ENCODE data around the gene IMPACT. TPM values are rescaled to one million over a fixed set of nuclear protein-coding genes. Genes with fewer than 3 reads are reported as not detected.

The IMPACT gene, protein sequence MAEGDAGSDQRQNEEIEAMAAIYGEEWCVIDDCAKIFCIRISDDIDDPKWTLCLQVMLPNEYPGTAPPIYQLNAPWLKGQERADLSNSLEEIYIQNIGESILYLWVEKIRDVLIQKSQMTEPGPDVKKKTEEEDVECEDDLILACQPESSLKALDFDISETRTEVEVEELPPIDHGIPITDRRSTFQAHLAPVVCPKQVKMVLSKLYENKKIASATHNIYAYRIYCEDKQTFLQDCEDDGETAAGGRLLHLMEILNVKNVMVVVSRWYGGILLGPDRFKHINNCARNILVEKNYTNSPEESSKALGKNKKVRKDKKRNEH
- 10 to 100 TPM; 44.0 to 59.2 TPM for total RNA-seq
- 29.7 TPM for polyA plus RNA-seq (2013, experiment 1 of 2)
- 28.3 TPM for polyA plus RNA-seq (2013, experiment 2 of 2)
- long read RNA-seq, experiment 1, transcript IMPACT-201 (11 exons, 3,792 nt): major isoform, 12 of 26 reads
- long read RNA-seq, experiment 1, partial matches to known transcripts: 4 of 26 reads
- long read RNA-seq, experiment 1, other reads (novel, unspliced or antisense): 10 of 26 reads
- long read RNA-seq, experiment 2, transcript IMPACT-201 (11 exons, 3,792 nt): major isoform, 59 of 80 reads
- long read RNA-seq, experiment 2, partial matches to known transcripts: 4 of 80 reads
- long read RNA-seq, experiment 2, other reads (novel, unspliced or antisense): 12 of 80 reads
- long read RNA-seq, experiment 3, transcript IMPACT-207 (12 exons, 3,203 nt): minor isoform, 8 of 198 reads
- long read RNA-seq, experiment 3, transcript IMPACT-201 (11 exons, 3,792 nt): major isoform, 162 of 198 reads
- long read RNA-seq, experiment 3, partial matches to known transcripts: 6 of 198 reads
- long read RNA-seq, experiment 3, other reads (novel, unspliced or antisense): 20 of 198 reads
- long read RNA-seq, experiment 4, transcript IMPACT-201 (11 exons, 3,792 nt): major isoform, 32 of 44 reads
- long read RNA-seq, experiment 4, partial matches to known transcripts: 8 of 44 reads
- long read RNA-seq, experiment 4, other reads (novel, unspliced or antisense): 3 of 44 reads

DNA sequence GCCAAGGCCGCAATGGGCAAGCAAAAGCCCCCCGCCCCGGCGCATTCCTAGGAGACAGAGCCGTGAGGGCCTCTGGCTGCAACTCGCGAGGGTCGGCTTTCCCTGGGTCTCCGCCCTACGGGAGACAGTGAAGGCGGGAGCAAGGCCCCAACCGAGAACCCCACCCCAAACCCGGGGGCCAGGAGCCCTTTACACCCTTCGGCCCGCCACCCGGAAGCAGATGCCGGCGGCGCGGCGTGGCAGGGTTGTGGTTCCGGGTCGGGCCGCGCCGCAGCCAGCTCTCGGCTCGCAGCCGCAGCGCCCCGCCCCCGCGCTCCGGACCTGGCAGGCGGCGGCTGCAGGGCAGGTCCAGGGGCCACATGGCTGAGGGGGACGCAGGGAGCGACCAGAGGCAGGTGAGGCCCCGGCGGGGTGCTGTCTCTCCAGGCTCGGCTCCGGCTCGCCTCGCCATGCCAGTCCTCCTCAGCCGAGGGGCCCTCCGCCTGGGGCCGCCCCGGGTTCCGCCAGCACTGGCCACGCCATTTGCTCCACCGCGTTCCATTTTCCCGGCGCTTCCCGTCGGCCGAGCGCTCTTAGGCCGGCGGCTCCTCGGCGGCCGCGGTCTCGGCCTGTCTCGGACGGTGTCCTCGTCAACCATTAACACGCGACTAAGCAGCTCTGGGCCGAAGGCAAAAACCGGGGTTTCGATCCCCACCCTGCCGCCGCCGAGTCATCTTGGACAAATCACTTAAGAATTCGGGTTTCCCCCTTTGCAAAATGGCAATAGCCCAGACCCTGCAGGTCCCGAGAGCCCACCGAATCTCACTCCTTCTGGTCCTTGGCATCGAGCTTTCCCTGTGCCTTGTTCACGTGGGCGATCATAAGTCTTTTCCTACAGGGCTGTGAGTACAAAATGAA is at the start of gene IMPACT:
IMPACT (plus strand) TSS at position 273 of the 897 bp plus-strand sequence; CDS start at position 360, 87 bp downstream.
- Mint-ChIP-seq H3K4me3 (peak within 1 kb of the TSS; percentile 84), H3K4me1 (peaks cover 14% of the 10 kb centered on the region), H3K9me3 (no peaks in the 10 kb centered on the region), H3K27me3 (ENCODE audit: insufficient read depth) (peaks cover 8% of the 10 kb centered on the region), H3K27ac (peak within 1 kb of the TSS; percentile 97), H3K36me3 (ENCODE audit: low read depth) (peaks cover 12% of the 10 kb centered on the region)
- peak within 1 kb of the TSS; percentile 73 for H3K9ac ChIP-seq (ENCODE audit: extremely low read depth, low read length, poor library complexity, severe bottlenecking)
- peak within 1 kb of the TSS; percentile 95 for H3K4me3 ChIP-seq (ENCODE audit: low read length)
- H3K27me3 ChIP-seq (ENCODE audit: control insufficient read depth, insufficient read depth, low read length, poor library complexity, severe bottlenecking): peaks cover 29% of the 10 kb centered on the region
- H3K27ac ChIP-seq (ENCODE audit: low read depth, low read length): peak within 1 kb of the TSS; percentile 69
- peak; percentile 96 for DNase-seq
- TF ChIP-seq, protein P1, sequence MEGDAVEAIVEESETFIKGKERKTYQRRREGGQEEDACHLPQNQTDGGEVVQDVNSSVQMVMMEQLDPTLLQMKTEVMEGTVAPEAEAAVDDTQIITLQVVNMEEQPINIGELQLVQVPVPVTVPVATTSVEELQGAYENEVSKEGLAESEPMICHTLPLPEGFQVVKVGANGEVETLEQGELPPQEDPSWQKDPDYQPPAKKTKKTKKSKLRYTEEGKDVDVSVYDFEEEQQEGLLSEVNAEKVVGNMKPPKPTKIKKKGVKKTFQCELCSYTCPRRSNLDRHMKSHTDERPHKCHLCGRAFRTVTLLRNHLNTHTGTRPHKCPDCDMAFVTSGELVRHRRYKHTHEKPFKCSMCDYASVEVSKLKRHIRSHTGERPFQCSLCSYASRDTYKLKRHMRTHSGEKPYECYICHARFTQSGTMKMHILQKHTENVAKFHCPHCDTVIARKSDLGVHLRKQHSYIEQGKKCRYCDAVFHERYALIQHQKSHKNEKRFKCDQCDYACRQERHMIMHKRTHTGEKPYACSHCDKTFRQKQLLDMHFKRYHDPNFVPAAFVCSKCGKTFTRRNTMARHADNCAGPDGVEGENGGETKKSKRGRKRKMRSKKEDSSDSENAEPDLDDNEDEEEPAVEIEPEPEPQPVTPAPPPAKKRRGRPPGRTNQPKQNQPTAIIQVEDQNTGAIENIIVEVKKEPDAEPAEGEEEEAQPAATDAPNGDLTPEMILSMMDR (conservative IDR thresholded peaks at IDR 0.05): no peak
- H3K9me3 ChIP-seq (ENCODE audit: control insufficient read depth, low read length): no peaks in the 10 kb centered on the region
- peaks cover 21% of the 10 kb centered on the region for H3K36me3 ChIP-seq (ENCODE audit: control insufficient read depth, insufficient read depth, low read length)
- H3K4me1 ChIP-seq (ENCODE audit: control insufficient read depth, insufficient read depth, low read length): no peaks in the 10 kb centered on the region
- WGBS, 2 experiments (ENCODE audit: insufficient coverage in 1 of 2, insufficient read length in 1 of 2): 1% methylated on average over 52 to 82 of the region's 82 CpGs

DNA sequence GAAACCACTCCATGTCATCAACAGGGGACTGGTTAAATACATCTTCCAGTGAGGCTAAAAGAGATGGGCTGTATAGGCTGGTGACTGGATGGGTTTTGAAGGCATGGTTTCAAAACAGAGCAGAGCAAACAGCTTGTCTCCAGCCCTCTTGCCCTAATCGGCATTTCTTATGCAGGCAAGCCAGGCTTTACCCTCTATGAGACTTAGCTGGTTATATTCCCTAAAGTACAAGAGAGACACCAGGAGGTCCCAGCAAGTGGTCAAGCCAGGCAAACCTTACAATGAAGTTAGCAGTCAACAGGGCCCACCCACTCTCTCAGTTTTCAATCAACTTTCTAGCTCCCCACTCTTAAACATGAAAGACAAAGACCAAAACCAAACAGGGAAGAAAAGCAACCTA is 47.9 kb upstream of the IMPACT start:
- Mint-ChIP-seq H3K27me3 (ENCODE audit: insufficient read depth) (no peaks in the 10 kb centered on the region), H3K27ac (peak overlapping the region; percentile 63), H3K9me3 (no peaks in the 10 kb centered on the region), H3K36me3 (ENCODE audit: low read depth) (peaks cover 18% of the 10 kb centered on the region), H3K4me1 (peaks cover 45% of the 10 kb centered on the region), H3K4me3 (no peak overlapping the region)
- TF ChIP-seq, protein P1 (conservative IDR thresholded peaks at IDR 0.05): no peak
- no peaks in the 10 kb centered on the region for H3K36me3 ChIP-seq (ENCODE audit: control insufficient read depth, insufficient read depth, low read length)
- WGBS, 2 experiments (ENCODE audit: insufficient coverage in 1 of 2, insufficient read length in 1 of 2): 31% methylated on average over 1 of the region's 1 CpG; no CpG with 5 or more reads in 1 of the 2 experiments
- peak; percentile 64 for DNase-seq
- no peaks in the 10 kb centered on the region for H3K27me3 ChIP-seq (ENCODE audit: control insufficient read depth, insufficient read depth, low read length, poor library complexity, severe bottlenecking)
- H3K4me1 ChIP-seq (ENCODE audit: control insufficient read depth, insufficient read depth, low read length): peaks cover 2% of the 10 kb centered on the region
- no peak overlapping the region for H3K4me3 ChIP-seq (ENCODE audit: low read length)
- H3K9ac ChIP-seq (ENCODE audit: extremely low read depth, low read length, poor library complexity, severe bottlenecking): no peak overlapping the region
- no peaks in the 10 kb centered on the region for H3K9me3 ChIP-seq (ENCODE audit: control insufficient read depth, low read length)
- H3K27ac ChIP-seq (ENCODE audit: low read depth, low read length): no peak overlapping the region
